DMS153 (cell line): ENCODE measurements around the gene SMTNL2.
"Not testable (repeated sequence)": the region's sequence is repeated elsewhere in the genome, so short reads cannot be mapped to it uniquely, and the experiment has no call there.

Source experiments
- DNase-seq: peaks from one replicate; lab custom pipeline; 2025; lab: John Stamatoyannopoulos, UW

Gene SMTNL2

GRCh38 chr17:4634976-4635375, 50.6 kb downstream of the SMTNL2 start:
- DNase-seq: no peak

- no peak for DNase-seq
Observed at GRCh38 chr17:4635823-4636375, 51.6 kb downstream of the SMTNL2 start.

- DNase-seq: no peak
Observed at GRCh38 chr17:4636474-4637100, 52.3 kb downstream of the SMTNL2 start.

- not testable (repeated sequence) for DNase-seq
Observed at GRCh38 chr17:4638766-4639165, 54.4 kb downstream of the SMTNL2 start.

- DNase-seq: not testable (repeated sequence)
Observed at GRCh38 chr17:4639301-4640059, 55.2 kb downstream of the SMTNL2 start.

- not testable (repeated sequence) for DNase-seq
Observed at GRCh38 chr17:4640569-4641188, 56.4 kb downstream of the SMTNL2 start.

GRCh38 chr17:4641297-4642195, 57.2 kb downstream of the SMTNL2 start, which contains the start of gene ALOX15:
ALOX15 (minus strand) TSS chr17:4641678; CDS start chr17:4641651, 27 bp downstream.
- no peak for DNase-seq

- DNase-seq: no peak
Observed at GRCh38 chr17:4642286-4642685, 58.0 kb downstream of the SMTNL2 start.

GRCh38 chr17:4643676-4644075, 59.3 kb downstream of the SMTNL2 start:
- no peak for DNase-seq

GRCh38 chr17:4645642-4646041, 61.3 kb downstream of the SMTNL2 start:
- no peak for DNase-seq

- DNase-seq: peak; percentile 88
Observed at GRCh38 chr17:4648741-4649140, 64.4 kb downstream of the SMTNL2 start.

GRCh38 chr17:4652997-4653396, 68.7 kb downstream of the SMTNL2 start:
- DNase-seq: no peak

GRCh38 chr17:4655933-4656332, 71.6 kb downstream of the SMTNL2 start:
- DNase-seq: not testable (repeated sequence)

- DNase-seq: no peak
Observed at GRCh38 chr17:4657678-4658077, 73.3 kb downstream of the SMTNL2 start.
